Measurements from ENCODE around the gene TSPOAP1. TPM values are rescaled to one million over a fixed set of nuclear protein-coding genes. Genes with fewer than 3 reads are reported as not detected.

Gene TSPOAP1
- total and polyA plus RNA-seq, 2 of the 13 experiments (the other 11 are each of a cell fraction or from before 2014, with no cell fraction given) = not detected

- TF ChIP-seq THYN1 (CRISPR knock-in tag; IDR thresholded peaks at IDR 0.05; ENCODE audit: borderline replicate concordance, low read depth) (no peak), TOE1 (CRISPR knock-in tag; IDR thresholded peaks at IDR 0.05) (no peak), HOMEZ (CRISPR knock-in tag; IDR thresholded peaks at IDR 0.05; ENCODE audit: low read depth) (no peak; the same call in 1 of the 2 replicates), ZNF547 (CRISPR knock-in tag; IDR thresholded peaks at IDR 0.05) (0 out of 2 replicates have a peak, but pooled peaks have one; percentile 30), ZC3H13 (CRISPR knock-in tag; IDR thresholded peaks at IDR 0.05) (no peak), U2AF2 (IDR thresholded peaks at IDR 0.05; ENCODE audit: low read depth, low read length) (no peak), FOXC1 (CRISPR knock-in tag; IDR thresholded peaks at IDR 0.05; ENCODE audit: borderline replicate concordance) (0 out of 2 replicates have a peak, but pooled peaks have one; percentile 42), TFDP2 (CRISPR knock-in tag; IDR thresholded peaks at IDR 0.05) (no peak), ZNF773 (CRISPR knock-in tag; IDR thresholded peaks at IDR 0.05; ENCODE audit: borderline replicate concordance) (no peak), MXD4 (CRISPR knock-in tag; IDR thresholded peaks at IDR 0.05) (no peak; the same call in 1 of the 2 replicates), NFYB (CRISPR knock-in tag; IDR thresholded peaks at IDR 0.05) (no peak), ZNF205 (CRISPR knock-in tag; IDR thresholded peaks at IDR 0.05) (no peak), MIXL1 (CRISPR knock-in tag; IDR thresholded peaks at IDR 0.05) (peak; percentile 60; the same call in 1 of the 2 replicates), JDP2 (CRISPR knock-in tag; IDR thresholded peaks at IDR 0.05; ENCODE audit: borderline replicate concordance) (no peak), POLR2G (IDR thresholded peaks at IDR 0.05; ENCODE audit: low read depth, low read length) (no peak; the same call in 1 of the 2 replicates), E2F2 (CRISPR knock-in tag; IDR thresholded peaks at IDR 0.05; ENCODE audit: borderline replicate concordance) (no peak)
- TF ChIP-seq, protein P1, sequence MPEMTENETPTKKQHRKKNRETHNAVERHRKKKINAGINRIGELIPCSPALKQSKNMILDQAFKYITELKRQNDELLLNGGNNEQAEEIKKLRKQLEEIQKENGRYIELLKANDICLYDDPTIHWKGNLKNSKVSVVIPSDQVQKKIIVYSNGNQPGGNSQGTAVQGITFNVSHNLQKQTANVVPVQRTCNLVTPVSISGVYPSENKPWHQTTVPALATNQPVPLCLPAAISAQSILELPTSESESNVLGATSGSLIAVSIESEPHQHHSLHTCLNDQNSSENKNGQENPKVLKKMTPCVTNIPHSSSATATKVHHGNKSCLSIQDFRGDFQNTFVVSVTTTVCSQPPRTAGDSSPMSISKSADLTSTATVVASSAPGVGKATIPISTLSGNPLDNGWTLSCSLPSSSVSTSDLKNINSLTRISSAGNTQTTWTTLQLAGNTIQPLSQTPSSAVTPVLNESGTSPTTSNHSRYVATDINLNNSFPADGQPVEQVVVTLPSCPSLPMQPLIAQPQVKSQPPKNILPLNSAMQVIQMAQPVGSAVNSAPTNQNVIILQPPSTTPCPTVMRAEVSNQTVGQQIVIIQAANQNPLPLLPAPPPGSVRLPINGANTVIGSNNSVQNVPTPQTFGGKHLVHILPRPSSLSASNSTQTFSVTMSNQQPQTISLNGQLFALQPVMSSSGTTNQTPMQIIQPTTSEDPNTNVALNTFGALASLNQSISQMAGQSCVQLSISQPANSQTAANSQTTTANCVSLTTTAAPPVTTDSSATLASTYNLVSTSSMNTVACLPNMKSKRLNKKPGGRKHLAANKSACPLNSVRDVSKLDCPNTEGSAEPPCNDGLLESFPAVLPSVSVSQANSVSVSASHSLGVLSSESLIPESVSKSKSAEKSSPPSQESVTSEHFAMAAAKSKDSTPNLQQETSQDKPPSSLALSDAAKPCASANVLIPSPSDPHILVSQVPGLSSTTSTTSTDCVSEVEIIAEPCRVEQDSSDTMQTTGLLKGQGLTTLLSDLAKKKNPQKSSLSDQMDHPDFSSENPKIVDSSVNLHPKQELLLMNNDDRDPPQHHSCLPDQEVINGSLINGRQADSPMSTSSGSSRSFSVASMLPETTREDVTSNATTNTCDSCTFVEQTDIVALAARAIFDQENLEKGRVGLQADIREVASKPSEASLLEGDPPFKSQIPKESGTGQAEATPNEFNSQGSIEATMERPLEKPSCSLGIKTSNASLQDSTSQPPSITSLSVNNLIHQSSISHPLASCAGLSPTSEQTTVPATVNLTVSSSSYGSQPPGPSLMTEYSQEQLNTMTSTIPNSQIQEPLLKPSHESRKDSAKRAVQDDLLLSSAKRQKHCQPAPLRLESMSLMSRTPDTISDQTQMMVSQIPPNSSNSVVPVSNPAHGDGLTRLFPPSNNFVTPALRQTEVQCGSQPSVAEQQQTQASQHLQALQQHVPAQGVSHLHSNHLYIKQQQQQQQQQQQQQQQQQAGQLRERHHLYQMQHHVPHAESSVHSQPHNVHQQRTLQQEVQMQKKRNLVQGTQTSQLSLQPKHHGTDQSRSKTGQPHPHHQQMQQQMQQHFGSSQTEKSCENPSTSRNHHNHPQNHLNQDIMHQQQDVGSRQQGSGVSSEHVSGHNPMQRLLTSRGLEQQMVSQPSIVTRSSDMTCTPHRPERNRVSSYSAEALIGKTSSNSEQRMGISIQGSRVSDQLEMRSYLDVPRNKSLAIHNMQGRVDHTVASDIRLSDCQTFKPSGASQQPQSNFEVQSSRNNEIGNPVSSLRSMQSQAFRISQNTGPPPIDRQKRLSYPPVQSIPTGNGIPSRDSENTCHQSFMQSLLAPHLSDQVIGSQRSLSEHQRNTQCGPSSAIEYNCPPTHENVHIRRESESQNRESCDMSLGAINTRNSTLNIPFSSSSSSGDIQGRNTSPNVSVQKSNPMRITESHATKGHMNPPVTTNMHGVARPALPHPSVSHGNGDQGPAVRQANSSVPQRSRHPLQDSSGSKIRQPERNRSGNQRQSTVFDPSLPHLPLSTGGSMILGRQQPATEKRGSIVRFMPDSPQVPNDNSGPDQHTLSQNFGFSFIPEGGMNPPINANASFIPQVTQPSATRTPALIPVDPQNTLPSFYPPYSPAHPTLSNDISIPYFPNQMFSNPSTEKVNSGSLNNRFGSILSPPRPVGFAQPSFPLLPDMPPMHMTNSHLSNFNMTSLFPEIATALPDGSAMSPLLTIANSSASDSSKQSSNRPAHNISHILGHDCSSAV (CRISPR knock-in tag; IDR thresholded peaks at IDR 0.05; ENCODE audit: borderline replicate concordance) = no peak
Observed at GRCh38 chr17:58369214-58370031, 40.8 kb upstream of the TSPOAP1 start (continued).

All from HepG2 (cell line).